NCI-H1417 treated with DMSO at 0.1 percent for 48 hours (cell line): ENCODE results near the gene LRP10.

Experiments
- DNase-seq: peaks from one replicate; lab custom pipeline; 2025; lab: John Stamatoyannopoulos, UW

LRP10 gene

DNA sequence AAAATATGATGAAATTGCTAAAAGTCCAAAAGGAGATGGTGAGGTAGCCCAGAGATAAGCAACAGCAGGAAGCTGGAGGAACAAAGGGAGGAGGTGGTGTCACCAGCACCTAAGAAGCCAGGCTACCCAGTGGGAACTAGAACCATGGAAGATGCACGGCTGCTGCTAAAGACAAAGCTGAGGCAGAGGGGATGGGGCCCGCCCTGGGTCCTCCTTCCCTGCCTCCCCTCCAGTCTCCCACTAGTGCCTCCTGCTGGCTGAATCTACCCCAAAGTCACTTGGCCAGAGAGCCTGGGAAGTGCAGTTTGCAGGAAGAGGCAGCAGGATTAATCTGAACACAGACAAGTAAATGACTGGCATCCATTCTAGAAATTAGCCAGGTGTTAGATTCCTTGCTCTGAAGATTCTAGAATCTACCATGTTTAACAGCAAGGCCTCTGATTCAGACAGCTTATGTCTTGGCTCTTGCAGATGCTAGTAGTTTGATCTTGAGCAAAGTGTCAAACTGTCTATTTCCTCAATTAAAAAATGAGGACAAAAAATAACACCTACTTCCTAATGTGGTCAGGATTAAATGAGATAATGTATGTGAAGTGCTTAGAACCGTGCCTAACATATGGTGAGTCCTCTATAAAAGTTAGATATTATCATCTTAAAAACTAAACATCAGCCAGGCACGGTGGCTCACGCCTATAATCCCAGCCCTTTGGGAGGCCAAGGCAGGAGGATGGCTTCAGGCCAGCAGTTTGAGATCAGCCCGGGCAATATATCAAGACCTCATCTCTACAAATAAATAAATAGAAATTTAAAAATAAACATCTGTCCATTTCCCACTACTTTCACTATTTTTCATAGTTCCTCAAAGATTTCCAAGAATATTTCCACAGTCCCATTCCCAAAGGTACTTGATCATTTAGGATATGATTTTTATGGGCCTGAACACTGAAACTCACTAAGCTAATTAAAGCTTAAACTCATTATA lies 5.8 kb upstream of the LRP10 start:
- no peak for DNase-seq

DNA sequence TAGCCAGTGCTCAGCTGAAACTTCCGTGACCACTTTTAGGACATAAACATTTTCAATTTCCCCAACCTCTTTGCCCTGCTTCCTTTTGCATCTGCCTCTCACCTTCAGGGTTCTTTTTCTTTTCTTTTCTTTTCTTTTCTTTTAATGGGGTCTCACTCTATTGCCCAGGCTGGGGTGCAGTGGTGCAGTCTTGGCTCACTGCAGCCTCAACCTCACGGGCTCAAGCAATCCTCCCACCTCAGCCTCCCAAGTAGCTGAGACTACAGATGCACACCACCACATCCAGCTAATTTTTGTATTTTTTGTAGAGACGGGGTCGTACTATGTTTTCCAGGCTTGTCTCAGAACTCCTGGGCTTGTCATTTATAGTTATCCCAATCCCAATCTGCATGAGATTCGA lies 4.7 kb upstream of the LRP10 start:
- DNase-seq: no peak

DNA sequence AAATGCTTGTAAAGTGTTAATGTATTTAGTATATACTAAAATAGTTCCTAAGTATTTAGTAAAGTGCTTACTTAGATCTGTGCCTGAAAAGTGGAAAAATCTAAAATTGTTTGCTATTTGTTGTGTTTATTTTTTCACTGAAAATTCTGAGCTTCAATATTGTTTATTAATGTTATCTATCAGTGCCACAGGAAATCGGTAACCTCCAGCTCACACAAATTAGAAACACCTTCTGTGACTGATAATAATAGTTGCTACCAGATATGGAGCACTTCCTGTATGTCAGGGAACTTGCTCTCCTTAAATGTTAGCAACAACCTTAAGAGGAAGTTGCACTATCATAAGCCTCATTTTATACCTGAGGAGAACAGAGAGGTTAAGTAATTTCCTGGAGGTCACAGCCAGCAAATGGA lies 723 bp upstream of the LRP10 start:
- DNase-seq: no peak

DNA sequence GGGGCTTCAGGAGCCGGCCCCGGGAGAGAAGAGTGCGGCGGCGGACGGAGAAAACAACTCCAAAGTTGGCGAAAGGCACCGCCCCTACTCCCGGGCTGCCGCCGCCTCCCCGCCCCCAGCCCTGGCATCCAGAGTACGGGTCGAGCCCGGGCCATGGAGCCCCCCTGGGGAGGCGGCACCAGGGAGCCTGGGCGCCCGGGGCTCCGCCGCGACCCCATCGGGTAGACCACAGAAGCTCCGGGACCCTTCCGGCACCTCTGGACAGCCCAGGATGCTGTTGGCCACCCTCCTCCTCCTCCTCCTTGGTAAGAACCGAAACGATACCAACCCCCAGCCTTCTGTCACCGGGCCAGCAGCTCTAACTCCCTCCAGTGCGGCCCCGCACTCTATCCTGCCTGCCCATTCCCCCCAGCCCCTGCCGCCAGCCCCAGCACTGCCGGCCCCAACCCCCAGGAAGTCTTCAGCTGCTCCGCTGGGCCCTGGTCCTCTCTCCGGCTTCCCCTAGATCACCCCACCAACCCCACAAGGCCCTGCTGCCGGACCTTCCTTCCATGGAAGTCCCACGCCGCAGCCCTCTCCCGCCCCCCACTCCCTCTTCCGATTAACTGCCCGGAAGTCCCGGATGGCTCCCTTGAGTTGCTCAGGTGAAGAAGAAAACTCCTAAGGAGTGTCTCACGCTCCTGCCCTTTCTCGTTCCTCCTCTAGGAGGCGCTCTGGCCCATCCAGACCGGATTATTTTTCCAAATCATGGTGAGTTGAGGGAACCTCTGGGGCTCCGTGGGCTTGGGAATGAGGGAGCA lies 693 bp downstream of the LRP10 start:
- peak; percentile 3 for DNase-seq

DNA sequence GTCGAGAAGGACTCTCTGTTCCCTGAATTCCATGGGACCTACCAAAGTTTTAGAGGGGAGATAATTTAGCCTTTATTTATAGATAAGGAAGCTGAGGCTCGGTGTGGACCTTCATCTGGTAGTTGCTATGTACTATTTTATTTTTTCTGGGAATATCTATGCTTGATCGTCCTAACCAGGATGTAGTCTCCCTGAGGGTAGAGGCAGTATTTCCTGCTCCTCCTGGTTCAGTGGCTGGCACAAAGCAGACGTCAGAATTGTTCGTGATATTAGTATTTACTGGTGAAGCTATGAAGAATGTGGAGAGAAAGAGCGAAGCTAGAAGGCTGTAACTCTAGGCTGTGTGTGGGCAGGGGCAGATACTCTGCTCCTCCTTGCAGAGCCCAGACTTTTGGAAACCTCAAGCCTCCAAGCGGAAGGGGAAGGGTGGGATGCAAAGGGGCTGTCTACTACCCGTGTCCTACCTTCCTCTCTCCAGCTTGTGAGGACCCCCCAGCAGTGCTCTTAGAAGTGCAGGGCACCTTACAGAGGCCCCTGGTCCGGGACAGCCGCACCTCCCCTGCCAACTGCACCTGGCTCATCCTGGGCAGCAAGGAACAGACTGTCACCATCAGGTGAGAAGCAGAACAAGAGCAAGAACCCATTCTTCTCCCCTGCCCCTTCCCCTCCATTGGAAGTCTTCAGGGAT lies 1.4 kb downstream of the LRP10 start:
- no peak for DNase-seq

DNA sequence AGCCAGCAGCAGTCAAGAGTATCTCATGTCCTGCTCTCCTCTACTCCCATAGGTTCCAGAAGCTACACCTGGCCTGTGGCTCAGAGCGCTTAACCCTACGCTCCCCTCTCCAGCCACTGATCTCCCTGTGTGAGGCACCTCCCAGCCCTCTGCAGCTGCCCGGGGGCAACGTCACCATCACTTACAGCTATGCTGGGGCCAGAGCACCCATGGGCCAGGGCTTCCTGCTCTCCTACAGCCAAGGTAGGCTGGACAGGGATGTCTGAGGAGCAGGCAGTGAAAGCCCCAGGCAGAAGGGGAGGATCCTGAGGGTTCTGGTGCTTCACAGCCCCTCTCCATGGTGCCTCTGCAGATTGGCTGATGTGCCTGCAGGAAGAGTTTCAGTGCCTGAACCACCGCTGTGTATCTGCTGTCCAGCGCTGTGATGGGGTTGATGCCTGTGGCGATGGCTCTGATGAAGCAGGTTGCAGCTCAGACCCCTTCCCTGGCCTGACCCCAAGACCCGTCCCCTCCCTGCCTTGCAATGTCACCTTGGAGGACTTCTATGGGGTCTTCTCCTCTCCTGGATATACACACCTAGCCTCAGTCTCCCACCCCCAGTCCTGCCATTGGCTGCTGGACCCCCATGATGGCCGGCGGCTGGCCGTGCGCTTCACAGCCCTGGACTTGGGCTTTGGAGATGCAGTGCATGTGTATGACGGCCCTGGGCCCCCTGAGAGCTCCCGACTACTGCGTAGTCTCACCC lies 3.6 kb downstream of the LRP10 start:
- DNase-seq: no peak

DNA sequence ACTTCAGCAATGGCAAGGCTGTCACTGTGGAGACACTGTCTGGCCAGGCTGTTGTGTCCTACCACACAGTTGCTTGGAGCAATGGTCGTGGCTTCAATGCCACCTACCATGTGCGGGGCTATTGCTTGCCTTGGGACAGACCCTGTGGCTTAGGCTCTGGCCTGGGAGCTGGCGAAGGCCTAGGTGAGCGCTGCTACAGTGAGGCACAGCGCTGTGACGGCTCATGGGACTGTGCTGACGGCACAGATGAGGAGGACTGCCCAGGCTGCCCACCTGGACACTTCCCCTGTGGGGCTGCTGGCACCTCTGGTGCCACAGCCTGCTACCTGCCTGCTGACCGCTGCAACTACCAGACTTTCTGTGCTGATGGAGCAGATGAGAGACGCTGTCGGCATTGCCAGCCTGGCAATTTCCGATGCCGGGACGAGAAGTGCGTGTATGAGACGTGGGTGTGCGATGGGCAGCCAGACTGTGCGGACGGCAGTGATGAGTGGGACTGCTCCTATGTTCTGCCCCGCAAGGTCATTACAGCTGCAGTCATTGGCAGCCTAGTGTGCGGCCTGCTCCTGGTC lies 4.3 kb downstream of the LRP10 start:
- no peak for DNase-seq

DNA sequence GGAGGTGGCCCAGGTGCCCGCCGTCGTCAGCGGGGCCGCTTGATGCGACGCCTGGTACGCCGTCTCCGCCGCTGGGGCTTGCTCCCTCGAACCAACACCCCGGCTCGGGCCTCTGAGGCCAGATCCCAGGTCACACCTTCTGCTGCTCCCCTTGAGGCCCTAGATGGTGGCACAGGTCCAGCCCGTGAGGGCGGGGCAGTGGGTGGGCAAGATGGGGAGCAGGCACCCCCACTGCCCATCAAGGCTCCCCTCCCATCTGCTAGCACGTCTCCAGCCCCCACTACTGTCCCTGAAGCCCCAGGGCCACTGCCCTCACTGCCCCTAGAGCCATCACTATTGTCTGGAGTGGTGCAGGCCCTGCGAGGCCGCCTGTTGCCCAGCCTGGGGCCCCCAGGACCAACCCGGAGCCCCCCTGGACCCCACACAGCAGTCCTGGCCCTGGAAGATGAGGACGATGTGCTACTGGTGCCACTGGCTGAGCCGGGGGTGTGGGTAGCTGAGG lies 5.5 kb downstream of the LRP10 start:
- DNase-seq: no peak

DNA sequence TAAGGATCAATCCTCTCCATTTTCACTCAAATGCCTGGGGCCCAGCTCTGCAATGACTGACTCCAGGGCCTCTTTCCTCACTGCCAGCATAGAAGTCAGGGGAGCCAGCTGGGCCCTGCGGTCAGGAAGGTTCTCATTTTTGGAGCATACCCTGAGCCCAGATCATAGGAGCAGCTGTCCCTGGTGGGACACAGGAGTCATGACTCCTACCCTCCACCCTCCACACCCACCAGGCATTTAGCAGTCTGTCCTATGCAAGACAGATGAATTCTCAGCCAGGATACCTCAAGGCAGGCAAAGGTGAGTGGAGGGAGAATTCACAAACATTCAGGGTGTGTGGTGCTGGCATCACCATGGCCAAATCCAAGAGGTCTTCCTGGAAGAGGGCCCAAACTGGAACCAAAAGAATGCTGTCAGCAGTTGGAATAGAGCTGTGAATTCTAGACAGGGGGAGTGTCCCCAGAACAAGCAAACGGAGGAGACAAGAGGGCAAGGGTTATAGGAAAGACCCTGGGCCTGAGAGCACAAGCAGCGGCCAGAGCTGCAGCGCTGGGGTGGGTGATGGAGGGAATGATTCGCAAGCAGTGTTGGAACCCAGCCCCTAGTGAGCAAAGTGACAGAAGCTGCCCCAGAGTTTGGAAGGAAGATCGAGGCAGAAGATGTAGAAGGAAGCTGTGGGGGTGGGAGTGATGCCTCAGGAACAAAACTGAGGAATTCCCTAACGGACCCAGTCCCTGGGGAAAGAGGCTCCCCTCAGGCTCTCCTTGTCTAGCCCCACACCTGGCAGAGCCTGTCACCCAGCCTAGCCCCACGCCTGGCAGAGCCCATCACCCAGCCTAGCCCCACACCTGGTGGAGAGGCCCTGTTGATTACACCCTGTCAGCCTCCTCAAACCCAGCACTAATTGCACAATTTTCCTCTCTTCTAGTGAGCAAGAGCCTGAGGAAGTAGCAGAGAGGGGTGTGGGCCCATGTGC lies 7.0 kb downstream of the LRP10 start:
- no peak for DNase-seq

DNA sequence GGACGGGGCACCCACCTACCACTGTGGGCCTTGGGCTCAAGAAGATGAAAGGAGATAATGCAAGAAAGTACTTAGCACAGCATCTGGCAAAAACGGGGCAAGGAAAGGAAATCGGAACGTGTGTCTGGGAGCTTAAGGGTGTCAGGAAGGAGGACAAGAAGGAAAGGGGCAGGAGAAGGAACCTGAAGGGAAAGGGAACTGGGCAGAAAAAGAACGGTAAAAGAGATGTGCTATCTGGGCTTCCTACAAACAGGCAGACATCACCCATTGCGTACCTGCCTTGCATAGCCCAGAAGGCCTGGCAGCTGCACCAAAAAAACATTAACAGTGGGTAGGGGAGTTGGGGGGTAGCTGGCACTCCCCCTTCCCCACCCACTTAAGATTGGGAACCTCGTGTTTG lies 10.5 kb downstream of the LRP10 start:
- DNase-seq: no peak

DNA sequence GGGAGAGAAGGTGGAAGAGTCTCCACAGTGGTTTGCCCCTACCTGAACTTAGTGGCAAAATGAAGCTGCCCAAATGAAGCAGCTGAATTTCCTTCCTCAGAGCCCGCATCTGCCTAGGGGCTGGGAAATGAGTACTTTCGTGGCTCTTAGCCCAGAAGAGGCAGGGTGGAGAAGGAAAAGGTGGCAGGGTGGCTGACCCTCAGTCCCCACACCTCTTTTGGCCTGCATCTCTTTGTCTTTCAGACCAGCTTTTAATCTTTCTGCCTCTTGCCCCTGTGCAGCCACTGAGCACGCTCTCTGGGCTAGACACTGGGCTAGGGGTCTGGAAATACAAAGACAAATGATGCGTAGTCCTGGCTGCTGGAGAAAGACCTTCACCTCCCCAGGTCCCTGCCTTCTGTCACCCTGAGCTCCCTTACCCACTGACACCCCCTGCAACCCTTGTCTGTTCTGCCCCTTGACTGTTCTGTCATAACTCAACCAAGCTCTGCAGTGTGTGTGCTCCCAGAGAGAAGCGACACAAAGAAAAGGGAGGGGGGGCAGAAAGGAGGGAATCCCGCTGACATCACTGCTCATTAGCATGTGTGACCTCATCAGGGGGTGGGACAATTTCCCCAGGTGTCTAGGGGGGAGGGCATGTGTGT lies 11.1 kb downstream of the LRP10 start:
- DNase-seq: peak; percentile 19

DNA sequence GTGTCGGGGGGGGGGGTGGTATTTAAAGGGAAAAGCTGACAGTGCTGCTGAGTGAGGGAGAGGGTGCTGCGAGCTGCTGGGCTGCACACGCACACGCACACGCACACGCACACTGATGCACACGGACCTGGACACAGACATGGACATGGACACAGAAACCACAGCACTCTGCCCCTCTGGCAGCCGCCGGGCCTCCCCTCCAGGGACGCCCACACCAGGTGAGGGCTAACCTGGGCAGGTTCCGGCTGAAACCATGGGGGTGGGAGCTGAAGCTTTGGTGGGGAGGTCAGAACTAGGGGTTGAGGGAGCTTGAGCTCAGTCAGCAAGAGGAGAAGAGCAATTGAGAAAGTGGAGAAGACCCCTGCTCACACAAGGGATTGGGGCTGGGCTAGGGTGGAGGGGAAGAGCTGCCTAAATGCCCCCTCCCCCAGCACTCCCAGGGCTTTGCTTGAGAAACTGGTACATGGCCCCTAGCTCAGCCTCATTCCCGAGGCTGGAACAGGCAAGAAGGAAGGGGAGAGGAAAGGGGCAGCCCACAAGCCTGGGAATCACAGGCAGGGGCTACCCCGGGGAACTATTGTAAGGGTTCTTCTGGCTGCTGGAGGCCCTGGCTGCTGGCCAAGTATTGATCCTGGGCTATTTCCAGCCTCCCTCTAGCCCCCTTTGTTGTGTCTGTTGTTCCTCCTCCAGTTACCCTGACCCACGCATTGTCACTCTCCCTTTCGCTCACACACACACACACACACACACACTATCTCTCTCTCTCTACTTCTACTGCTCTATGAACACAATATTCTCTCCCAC lies 11.8 kb downstream of the LRP10 start, which contains the start of gene REM2:
REM2 (plus strand) TSS at position 50 of the 804 bp plus-strand sequence; CDS start at position 116, 66 bp downstream.
- peak; percentile 6 for DNase-seq

DNA sequence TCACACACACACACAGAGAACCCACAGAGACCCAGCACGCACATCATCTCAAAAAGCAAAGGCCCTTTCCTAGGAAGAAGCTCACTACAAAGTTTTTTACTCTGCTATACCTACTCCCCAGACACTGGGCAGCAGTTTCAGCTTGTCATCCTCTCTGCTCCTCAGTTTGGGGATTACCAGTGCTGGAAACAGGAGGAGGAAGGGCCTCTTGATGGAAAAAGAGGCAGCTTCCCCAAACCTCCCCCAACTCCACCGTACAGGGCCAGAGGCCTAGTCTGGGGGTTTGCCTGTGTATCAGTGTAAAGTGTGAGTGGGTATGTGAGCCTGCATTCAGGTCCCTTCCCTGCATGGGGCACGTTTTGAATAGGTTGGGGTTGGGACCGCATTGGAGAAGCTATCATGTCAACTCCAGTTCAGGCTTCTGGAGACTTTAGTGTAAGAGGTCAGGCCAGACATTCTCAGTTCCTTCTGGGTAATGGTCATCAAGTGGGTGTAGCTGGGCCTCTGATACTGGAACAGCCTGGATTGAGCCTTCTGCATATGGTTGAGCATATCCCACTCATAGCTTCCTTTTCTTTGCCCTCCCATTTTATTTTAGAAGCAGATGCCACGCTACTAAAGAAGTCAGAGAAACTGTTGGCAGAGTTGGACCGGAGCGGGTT lies 12.7 kb downstream of the LRP10 start:
- no peak for DNase-seq

DNA sequence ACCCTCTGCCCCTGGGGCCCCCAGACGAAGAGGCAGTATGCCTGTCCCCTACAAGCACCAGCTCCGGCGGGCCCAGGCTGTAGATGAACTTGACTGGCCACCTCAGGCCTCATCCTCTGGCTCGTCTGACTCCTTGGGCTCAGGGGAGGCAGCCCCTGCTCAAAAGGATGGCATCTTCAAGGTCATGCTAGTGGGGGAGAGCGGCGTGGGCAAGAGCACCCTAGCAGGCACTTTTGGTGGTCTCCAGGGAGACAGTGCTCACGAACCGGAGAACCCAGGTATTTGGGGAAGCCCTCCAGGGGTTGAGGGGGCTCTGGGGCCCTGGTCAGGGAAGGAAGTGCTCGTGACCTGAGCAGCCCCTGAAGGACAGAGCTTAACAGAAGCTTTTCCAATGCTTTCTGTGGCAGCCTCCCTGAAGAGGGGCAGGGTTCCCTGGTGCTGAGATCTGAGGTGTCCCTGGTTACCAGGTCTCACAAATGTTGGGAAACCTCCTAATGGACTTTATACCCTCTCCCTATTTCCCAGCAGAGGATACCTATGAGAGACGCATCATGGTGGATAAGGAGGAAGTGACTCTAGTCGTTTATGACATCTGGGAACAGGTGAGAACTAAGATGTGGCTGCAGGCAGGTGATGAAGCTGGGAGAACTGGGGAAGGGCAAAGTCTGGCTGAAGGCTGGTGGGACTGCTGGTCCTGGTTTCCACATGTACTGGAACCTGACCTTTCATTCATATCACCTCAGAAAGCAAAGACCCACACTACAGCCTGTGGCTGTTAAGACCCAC lies 13.4 kb downstream of the LRP10 start:
- no peak for DNase-seq

DNA sequence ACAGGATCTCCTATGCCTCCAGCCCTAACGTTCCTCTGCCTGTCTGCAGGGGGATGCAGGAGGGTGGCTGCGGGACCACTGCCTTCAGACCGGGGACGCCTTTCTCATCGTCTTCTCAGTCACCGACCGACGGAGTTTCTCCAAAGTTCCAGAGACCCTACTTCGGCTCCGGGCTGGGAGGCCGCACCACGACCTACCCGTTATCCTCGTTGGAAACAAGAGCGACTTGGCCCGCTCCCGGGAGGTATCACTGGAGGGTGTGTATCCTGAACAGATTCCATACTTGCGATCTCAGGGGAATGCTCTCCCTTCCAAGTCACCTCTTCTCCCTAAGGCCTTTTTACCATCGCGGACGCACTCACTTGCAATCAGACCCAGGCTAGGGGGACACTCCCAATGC lies 14.4 kb downstream of the LRP10 start:
- DNase-seq: no peak

DNA sequence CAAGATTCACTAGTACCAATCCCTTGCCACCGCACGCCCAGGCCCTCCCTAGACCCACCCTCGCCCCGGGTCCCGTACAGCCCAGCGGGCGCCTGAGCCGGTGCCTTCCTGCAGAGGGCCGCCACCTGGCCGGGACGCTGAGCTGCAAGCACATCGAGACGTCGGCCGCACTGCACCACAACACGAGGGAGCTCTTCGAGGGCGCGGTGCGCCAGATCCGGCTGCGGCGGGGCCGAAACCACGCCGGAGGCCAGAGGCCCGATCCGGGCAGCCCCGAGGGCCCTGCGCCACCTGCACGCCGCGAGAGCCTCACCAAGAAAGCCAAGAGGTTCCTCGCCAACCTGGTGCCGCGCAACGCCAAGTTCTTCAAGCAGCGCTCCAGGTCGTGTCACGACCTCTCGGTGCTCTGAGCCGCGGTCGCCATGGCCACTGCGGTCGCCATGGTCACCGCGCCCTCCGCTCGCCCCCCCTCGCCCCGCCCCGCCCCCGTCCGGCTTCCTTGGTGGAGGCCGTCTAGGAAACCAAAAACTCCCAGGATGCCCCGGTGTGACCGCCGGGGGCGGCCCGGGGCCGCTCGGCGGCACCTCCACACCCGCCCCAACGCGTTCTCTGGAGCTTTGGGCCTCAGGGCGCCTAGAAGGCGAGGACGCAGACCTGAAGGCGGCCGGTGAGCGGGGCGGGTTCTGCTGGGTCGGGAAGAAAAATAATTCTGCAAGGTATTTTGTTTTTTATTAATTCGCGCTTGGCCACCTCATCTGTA lies 15.1 kb downstream of the LRP10 start:
- peak; percentile 47 for DNase-seq
